ENCODE results near the gene CX3CL1. TPM values are rescaled to one million over a fixed set of nuclear protein-coding genes. Genes with fewer than 3 reads are reported as not detected.
"Not testable (repeated sequence)": the region's sequence is repeated elsewhere in the genome, so short reads cannot be mapped to it uniquely, and the experiment has no call there.

CX3CL1 gene
- total RNA-seq, 2 donors from 2014 or later = 106 to 117 TPM

DNA sequence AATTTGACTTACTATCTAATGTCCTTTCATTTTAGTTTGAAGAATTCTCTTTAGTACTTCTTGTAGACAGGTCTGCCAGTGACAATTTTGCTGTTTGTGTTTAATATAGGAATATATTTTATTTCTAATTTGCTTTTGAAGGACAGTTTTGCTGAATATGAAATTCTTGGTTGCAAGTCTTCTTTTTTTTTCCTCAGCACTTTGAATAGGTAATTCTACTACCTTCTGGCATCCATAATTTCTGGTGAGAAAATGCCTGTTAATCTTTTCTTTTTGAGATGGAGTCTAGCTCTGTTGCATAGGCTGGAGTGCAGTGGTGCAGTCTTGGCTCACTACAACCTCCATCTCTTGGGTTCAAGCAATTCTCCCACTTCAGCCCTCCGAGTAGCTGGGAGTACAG is 38.9 kb upstream of the CX3CL1 start:
- H3K4me3 ChIP-seq = no peak overlapping the region
- TF ChIP-seq, protein P1, sequence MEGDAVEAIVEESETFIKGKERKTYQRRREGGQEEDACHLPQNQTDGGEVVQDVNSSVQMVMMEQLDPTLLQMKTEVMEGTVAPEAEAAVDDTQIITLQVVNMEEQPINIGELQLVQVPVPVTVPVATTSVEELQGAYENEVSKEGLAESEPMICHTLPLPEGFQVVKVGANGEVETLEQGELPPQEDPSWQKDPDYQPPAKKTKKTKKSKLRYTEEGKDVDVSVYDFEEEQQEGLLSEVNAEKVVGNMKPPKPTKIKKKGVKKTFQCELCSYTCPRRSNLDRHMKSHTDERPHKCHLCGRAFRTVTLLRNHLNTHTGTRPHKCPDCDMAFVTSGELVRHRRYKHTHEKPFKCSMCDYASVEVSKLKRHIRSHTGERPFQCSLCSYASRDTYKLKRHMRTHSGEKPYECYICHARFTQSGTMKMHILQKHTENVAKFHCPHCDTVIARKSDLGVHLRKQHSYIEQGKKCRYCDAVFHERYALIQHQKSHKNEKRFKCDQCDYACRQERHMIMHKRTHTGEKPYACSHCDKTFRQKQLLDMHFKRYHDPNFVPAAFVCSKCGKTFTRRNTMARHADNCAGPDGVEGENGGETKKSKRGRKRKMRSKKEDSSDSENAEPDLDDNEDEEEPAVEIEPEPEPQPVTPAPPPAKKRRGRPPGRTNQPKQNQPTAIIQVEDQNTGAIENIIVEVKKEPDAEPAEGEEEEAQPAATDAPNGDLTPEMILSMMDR (IDR thresholded peaks at IDR 0.05) = no peak
- no peak for ATAC-seq (ENCODE audit: insufficient number of reproducible peaks, low FRiP score, low read depth)
- H3K4me1 ChIP-seq (ENCODE audit: control insufficient read depth in 1 of 2, low read depth in 2 of 2) = peaks cover 4 to 8% of the 10 kb centered on the region in 2 donors
- H3K27me3 ChIP-seq (replicated peaks; ENCODE audit: insufficient read depth) = no peaks in the 10 kb centered on the region
- no peak for DNase-seq (ENCODE audit: low spot score)
- peaks cover 6% of the 10 kb centered on the region for H3K9me3 ChIP-seq
- H3K27ac ChIP-seq = no peak overlapping the region
- H3K36me3 ChIP-seq = no peaks in the 10 kb centered on the region

DNA sequence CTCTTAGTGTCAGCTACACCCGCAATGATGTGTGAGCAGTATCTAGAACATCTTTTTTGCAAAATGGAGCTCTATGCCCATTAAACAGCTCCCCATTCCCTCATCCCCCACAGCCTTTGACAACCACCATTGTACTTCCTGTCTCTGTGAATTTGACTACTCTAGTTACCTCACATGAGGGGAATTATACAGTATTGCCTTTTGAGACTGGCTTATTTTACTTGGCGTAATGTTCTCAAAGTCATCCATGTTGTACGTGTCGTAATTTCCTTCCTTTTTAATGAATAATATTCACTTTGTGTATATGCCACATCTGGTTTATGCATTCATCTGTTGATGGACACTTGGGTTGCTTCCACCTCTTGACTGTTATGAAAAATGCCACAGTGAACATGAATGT is 36.9 kb upstream of the CX3CL1 start:
- ATAC-seq (ENCODE audit: insufficient number of reproducible peaks, low FRiP score, low read depth) = no peak
- no peak overlapping the region for H3K27ac ChIP-seq
- no peaks in the 10 kb centered on the region for H3K36me3 ChIP-seq
- no peak overlapping the region for H3K4me3 ChIP-seq
- no peak for DNase-seq (ENCODE audit: low spot score)
- peaks cover 6% of the 10 kb centered on the region for H3K9me3 ChIP-seq
- H3K4me1 ChIP-seq (ENCODE audit: control insufficient read depth in 1 of 2, low read depth in 2 of 2) = no peaks in the 10 kb centered on the region
- TF ChIP-seq, protein P1 (IDR thresholded peaks at IDR 0.05) = no peak
- H3K27me3 ChIP-seq (replicated peaks; ENCODE audit: insufficient read depth) = no peaks in the 10 kb centered on the region

DNA sequence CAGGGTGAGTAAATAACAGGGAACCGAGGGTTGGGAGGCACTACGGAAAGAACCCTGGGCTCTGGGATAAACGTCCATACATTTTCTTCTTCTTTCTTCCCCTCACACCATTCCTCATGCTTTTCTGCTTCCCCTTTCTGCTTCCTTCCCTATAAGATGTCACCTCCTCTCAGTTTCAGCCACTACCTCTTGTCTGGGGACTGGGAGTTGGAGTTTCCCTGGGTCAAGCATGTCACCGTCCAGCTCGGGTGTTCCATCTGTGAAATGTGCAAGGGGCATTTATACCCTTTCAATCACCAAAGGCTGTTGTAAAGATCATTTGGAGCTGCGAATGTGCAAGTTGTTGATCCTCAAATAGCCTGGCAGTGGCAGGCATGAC is 31.2 kb upstream of the CX3CL1 start:
- no peak overlapping the region for H3K4me3 ChIP-seq
- peaks cover 6% of the 10 kb centered on the region for H3K9me3 ChIP-seq
- no peak for ATAC-seq (ENCODE audit: insufficient number of reproducible peaks, low FRiP score, low read depth)
- no peak for DNase-seq (ENCODE audit: low spot score)
- H3K27ac ChIP-seq = no peak overlapping the region
- H3K27me3 ChIP-seq (replicated peaks; ENCODE audit: insufficient read depth) = no peaks in the 10 kb centered on the region
- H3K36me3 ChIP-seq = no peaks in the 10 kb centered on the region
- no peaks in the 10 kb centered on the region for H3K4me1 ChIP-seq (ENCODE audit: control insufficient read depth in 1 of 2, low read depth in 2 of 2)
- TF ChIP-seq, protein P1 (IDR thresholded peaks at IDR 0.05) = no peak

DNA sequence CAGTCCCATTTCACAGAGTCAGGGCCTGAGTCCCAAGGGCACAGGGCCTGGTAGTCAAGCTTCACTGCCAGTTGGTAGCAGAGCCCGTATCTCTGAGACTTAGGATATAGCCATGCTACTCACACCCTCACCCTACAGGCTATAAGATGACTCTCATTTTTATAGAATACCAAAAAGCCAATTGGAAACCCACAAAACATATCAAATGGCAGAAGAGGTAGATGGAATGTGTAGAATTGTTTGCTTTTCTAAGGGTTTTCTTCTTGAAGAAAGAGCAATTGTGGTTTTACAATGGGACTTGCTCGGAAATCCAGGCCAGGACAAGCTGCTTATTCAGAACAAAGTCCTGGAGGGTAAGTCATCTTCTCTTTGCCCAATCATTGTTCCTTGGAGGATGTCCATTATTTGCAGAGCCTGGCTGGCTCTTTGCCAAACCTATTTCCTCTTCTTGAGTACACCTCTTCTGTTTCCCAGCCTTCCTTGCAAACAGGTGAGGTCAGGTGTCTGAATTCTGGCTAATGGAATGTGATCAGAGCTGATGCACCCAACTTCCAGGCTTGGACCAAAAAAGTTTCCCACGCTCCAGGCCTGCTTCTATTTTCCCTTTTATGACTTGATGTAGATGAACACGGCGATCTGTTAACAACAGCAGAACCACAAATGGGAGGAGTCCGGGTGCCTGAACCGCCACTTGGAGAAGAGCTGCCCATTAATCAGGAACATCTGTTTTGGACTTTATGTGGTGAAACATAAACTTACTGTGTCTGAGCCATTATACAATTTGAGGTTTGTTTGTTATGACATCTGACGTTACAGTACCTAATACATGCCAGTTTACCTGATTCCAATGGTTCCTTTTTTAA is 30.6 kb upstream of the CX3CL1 start:
- no peak overlapping the region for H3K27ac ChIP-seq
- peaks cover 6% of the 10 kb centered on the region for H3K9me3 ChIP-seq
- TF ChIP-seq, protein P1 (IDR thresholded peaks at IDR 0.05) = no peak
- no peaks in the 10 kb centered on the region for H3K27me3 ChIP-seq (replicated peaks; ENCODE audit: insufficient read depth)
- no peak for ATAC-seq (ENCODE audit: insufficient number of reproducible peaks, low FRiP score, low read depth)
- no peak for DNase-seq (ENCODE audit: low spot score)
- H3K36me3 ChIP-seq = no peaks in the 10 kb centered on the region
- no peaks in the 10 kb centered on the region for H3K4me1 ChIP-seq (ENCODE audit: control insufficient read depth in 1 of 2, low read depth in 2 of 2)
- no peak overlapping the region for H3K4me3 ChIP-seq

DNA sequence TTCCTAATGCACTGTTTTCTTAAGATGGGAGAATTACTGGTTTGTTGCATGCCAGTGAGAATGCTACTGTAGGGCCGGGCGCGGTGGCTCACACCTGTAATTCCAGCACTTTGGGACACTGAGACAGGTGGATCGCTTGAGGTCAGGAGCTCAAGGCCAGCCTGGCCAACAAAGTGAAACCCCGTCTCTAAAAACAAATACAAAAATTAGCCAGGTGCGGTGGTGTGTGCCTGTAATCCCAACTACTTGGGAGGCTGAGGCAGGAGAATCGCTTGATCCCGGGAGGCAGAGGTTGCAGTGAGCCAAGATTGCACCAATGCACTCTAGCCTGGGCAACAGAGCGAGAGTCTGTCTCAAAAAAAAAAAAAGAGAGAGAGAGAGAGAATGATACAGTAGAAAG is 29.7 kb upstream of the CX3CL1 start:
- H3K4me1 ChIP-seq (ENCODE audit: control insufficient read depth in 1 of 2, low read depth in 2 of 2); ATAC-seq (ENCODE audit: insufficient number of reproducible peaks, low FRiP score, low read depth); H3K4me3 ChIP-seq; H3K9me3 ChIP-seq; DNase-seq (ENCODE audit: low spot score); H3K27ac ChIP-seq; H3K27me3 ChIP-seq (replicated peaks; ENCODE audit: insufficient read depth); H3K36me3 ChIP-seq: not testable (repeated sequence)
